ENCODE measurements around the gene FHIP2A.

DNA sequence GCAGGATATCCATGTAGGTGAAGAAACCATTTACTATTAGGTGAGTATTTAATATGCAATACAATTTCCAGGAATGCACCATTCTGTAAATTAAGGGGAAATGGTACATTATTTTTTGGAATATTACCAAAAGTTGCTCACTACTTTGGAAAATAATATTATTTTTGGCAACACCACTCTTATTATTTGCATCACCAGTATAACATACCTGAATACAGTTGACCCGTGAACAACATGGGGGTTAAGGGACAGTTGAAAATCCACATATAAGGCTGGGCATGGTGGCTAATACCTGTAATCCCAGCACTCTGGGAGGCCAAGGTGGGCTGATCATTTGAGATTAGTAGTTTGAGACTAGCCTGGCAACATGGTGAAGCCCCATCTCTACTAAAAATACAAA is 21.2 kb upstream of the FHIP2A start:
- TF ChIP-seq, protein P1, sequence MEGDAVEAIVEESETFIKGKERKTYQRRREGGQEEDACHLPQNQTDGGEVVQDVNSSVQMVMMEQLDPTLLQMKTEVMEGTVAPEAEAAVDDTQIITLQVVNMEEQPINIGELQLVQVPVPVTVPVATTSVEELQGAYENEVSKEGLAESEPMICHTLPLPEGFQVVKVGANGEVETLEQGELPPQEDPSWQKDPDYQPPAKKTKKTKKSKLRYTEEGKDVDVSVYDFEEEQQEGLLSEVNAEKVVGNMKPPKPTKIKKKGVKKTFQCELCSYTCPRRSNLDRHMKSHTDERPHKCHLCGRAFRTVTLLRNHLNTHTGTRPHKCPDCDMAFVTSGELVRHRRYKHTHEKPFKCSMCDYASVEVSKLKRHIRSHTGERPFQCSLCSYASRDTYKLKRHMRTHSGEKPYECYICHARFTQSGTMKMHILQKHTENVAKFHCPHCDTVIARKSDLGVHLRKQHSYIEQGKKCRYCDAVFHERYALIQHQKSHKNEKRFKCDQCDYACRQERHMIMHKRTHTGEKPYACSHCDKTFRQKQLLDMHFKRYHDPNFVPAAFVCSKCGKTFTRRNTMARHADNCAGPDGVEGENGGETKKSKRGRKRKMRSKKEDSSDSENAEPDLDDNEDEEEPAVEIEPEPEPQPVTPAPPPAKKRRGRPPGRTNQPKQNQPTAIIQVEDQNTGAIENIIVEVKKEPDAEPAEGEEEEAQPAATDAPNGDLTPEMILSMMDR (conservative IDR thresholded peaks at IDR 0.05; ENCODE audit: low read depth in 2 of 2), result no peak
- no peak for TF ChIP-seq EZH2 (IDR thresholded peaks at IDR 0.05; ENCODE audit: low read depth, unreplicated experiment)
- no peak for TF ChIP-seq CREB1 (CRISPR knock-in tag; IDR thresholded peaks at IDR 0.05; ENCODE audit: low read depth)
- TF ChIP-seq POLR2AphosphoS5 (IDR thresholded peaks at IDR 0.05; ENCODE audit: low read depth), result no peak
- TF ChIP-seq EZH2phosphoT487 (IDR thresholded peaks at IDR 0.05; ENCODE audit: unreplicated experiment), result no peak
